HEK293T (cell line): ENCODE measurements around the gene DCANP1.
A peak's percentile ranks its signal among the peaks of the same experiment; 100 is the strongest.

ENCODE experiments used
- ARNT ChIP-seq: fragments of 450-650 bp; IDR thresholded peaks from 2 replicates; pipeline ENCODE4 v1.6.1; 2017; ENCODE audit warnings: mild to moderate bottlenecking
- BHLHE40 ChIP-seq: fragments of 450-650 bp; IDR thresholded peaks from 2 replicates; pipeline ENCODE4 v1.6.1; 2016; ENCODE audit warnings: mild to moderate bottlenecking, moderate library complexity, borderline replicate concordance
- ELF4 ChIP-seq: fragments of 450-650 bp; IDR thresholded peaks from 2 replicates; pipeline ENCODE4 v1.6.1; 2017; ENCODE audit warnings: antibody characterized with exemption
- FOXA1 ChIP-seq: fragments of 450-650 bp; IDR thresholded peaks from 2 replicates; pipeline ENCODE4 v1.6.1; 2016; ENCODE audit warnings: mild to moderate bottlenecking
- FOXK2 ChIP-seq: fragments of 450-650 bp; IDR thresholded peaks from 2 replicates; pipeline ENCODE4 v1.6.1; 2016; ENCODE audit warnings: mild to moderate bottlenecking
- HDGF ChIP-seq: fragments of 450-650 bp; IDR thresholded peaks from 2 replicates; pipeline ENCODE4 v1.6.1; 2017; ENCODE audit warnings: antibody characterized with exemption, borderline replicate concordance
- L3MBTL2 ChIP-seq: fragments of 450-650 bp; conservative IDR thresholded peaks from 2 replicates; pipeline ENCODE4 v1.6.1; 2016; ENCODE audit warnings: mild to moderate bottlenecking
- LEF1 ChIP-seq: fragments of 450-650 bp; IDR thresholded peaks from 2 replicates; pipeline ENCODE4 v1.6.1; 2017; ENCODE audit warnings: mild to moderate bottlenecking, borderline replicate concordance
- NFRKB ChIP-seq: fragments of 450-650 bp; IDR thresholded peaks from 2 replicates; pipeline ENCODE4 v1.6.1; 2016; ENCODE audit warnings: mild to moderate bottlenecking, moderate library complexity
- SP1 ChIP-seq: fragments of 450-650 bp; IDR thresholded peaks from 2 replicates; pipeline ENCODE4 v1.6.1; 2017
- SUZ12 ChIP-seq: fragments of 450-650 bp; IDR thresholded peaks from 2 replicates; pipeline ENCODE4 v1.6.1; 2016; ENCODE audit warnings: mild to moderate bottlenecking
- TARDBP ChIP-seq: fragments of 450-650 bp; IDR thresholded peaks from 2 replicates; pipeline ENCODE4 v1.6.1; 2016

GRCh38 chr5:135426102-135427082 is 20.8 kb downstream of the DCANP1 start:
- no peak for TF ChIP-seq BHLHE40
- no peak for TF ChIP-seq ARNT
- no peak for TF ChIP-seq FOXA1
- no peak for TF ChIP-seq SP1
- no peak for TF ChIP-seq SUZ12
- TF ChIP-seq LEF1 = no peak
- no peak for TF ChIP-seq ELF4
- no peak for TF ChIP-seq TARDBP
- no peak for TF ChIP-seq NFRKB
- no peak for TF ChIP-seq HDGF
- TF ChIP-seq L3MBTL2 = no peak
- 0 out of 2 replicates have a peak, but pooled peaks have one; percentile 58 for TF ChIP-seq FOXK2
